ENCODE measurements around the gene ATP6V0A4.

- TF ChIP-seq CTCF (conservative IDR thresholded peaks at IDR 0.05) (no peak), EZH2 (IDR thresholded peaks at IDR 0.05; ENCODE audit: low read depth) (no peak)
Observed at GRCh38 chr7:138748666-138749065, 49.3 kb downstream of the ATP6V0A4 start.
